WERI-Rb-1 (cell line): ENCODE measurements around the gene TSC22D1.

Source experiments
- DNase-seq: peaks from one replicate; pipeline ENCODE4 v3.0.0-alpha.2; 2020
- H3K27ac ChIP-seq: fragments of 250-450 bp; sonication (Bioruptor Pico); 2 replicates; pipeline ENCODE4 v1.5.1; 2020; ENCODE audit warnings: mild to moderate bottlenecking, moderate library complexity
- H3K27me3 ChIP-seq: fragments of 250-450 bp; sonication (Bioruptor Pico); 2 replicates; pipeline ENCODE4 v1.5.1; 2021; ENCODE audit warnings: mild to moderate bottlenecking, low read depth, moderate library complexity; ENCODE audit not compliant: insufficient read depth, severe bottlenecking
- H3K36me3 ChIP-seq: fragments of 250-450 bp; sonication (Bioruptor Pico); 2 replicates; pipeline ENCODE4 v1.5.1; 2020; ENCODE audit warnings: mild to moderate bottlenecking, moderate library complexity
- H3K4me3 ChIP-seq: 2 replicates; pipeline ENCODE4 v1.5.1; 2011; ENCODE audit warnings: low read depth, mild to moderate bottlenecking, control low read depth, low read length
- H3K9me3 ChIP-seq: fragments of 250-450 bp; sonication (Bioruptor Pico); 2 replicates; pipeline ENCODE4 v1.5.1; 2021; ENCODE audit warnings: mild to moderate bottlenecking, moderate library complexity; ENCODE audit not compliant: severe bottlenecking
- TF ChIP-seq, protein P1 (sequence below): IDR thresholded peaks from 2 replicates; pipeline ENCODE4 v1.5.1; 2011; ENCODE audit warnings: low read depth, mild to moderate bottlenecking, control low read depth, inconsistent platforms, low read length

Gene TSC22D1

GRCh38 chr13:44439452-44440024 lies 136.6 kb downstream of the TSC22D1 start:
- TF ChIP-seq, protein P1, sequence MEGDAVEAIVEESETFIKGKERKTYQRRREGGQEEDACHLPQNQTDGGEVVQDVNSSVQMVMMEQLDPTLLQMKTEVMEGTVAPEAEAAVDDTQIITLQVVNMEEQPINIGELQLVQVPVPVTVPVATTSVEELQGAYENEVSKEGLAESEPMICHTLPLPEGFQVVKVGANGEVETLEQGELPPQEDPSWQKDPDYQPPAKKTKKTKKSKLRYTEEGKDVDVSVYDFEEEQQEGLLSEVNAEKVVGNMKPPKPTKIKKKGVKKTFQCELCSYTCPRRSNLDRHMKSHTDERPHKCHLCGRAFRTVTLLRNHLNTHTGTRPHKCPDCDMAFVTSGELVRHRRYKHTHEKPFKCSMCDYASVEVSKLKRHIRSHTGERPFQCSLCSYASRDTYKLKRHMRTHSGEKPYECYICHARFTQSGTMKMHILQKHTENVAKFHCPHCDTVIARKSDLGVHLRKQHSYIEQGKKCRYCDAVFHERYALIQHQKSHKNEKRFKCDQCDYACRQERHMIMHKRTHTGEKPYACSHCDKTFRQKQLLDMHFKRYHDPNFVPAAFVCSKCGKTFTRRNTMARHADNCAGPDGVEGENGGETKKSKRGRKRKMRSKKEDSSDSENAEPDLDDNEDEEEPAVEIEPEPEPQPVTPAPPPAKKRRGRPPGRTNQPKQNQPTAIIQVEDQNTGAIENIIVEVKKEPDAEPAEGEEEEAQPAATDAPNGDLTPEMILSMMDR, result no peak
- H3K27ac ChIP-seq, result no peak overlapping the region
- H3K36me3 ChIP-seq, result peaks cover 3% of the 10 kb centered on the region
- no peak overlapping the region for H3K4me3 ChIP-seq
- no peak for DNase-seq
- H3K9me3 ChIP-seq, result no peaks in the 10 kb centered on the region
- H3K27me3 ChIP-seq, result no peaks in the 10 kb centered on the region

- TF ChIP-seq, protein P1, result no peak
- Histone ChIP-seq H3K27me3 (no peaks in the 10 kb centered on the region), H3K9me3 (no peaks in the 10 kb centered on the region), H3K36me3 (peaks cover 16% of the 10 kb centered on the region), H3K4me3 (no peak overlapping the region), H3K27ac (no peak overlapping the region)
- no peak for DNase-seq
Observed at GRCh38 chr13:44438234-44438579, 137.9 kb downstream of the TSC22D1 start.

GRCh38 chr13:44437356-44438233 lies 138.5 kb downstream of the TSC22D1 start:
- no peak for DNase-seq
- Histone ChIP-seq H3K9me3 (no peaks in the 10 kb centered on the region), H3K36me3 (peaks cover 22% of the 10 kb centered on the region), H3K27me3 (no peaks in the 10 kb centered on the region), H3K27ac (peak overlapping the region; percentile 97), H3K4me3 (peak overlapping the region; percentile 40)
- TF ChIP-seq, protein P1, result no peak

DNA sequence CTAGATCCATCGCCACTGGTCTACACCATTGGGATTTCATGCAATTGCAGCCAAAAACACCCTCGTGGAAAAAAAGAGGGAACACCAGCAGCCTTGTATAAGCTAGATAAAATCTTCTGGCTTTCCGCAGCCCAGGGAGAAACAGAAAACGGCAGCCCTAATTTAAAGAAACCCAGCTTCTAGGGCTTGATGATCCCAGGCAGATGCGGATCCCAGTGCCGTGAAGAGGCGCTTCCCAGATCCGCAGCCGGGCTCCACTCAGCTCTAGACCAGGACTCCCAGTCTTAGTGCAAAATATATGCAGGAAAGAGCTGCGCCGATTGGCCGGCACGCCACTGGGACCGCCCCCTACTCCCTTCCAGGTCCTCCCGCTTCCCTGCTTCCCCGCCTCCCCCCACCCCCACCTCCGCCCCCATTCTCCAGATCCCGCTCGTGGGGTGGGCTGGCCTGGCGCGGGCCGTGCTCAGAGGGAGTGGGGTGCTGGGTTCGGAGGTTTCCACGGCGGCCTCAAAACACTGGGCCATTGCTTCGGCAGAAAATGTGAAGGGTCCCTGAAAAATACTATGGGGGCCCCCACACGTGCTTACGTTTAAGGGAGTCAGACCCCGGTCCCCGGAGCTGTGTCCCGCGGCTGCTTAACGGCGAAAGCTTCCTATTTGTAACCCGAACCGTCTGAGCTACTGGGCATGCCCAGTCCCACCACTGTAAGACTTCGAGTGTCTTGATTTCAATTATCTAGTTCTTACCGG lies 139.4 kb downstream of the TSC22D1 start:
- Histone ChIP-seq H3K27ac (peak overlapping the region; percentile 97), H3K4me3 (peak overlapping the region; percentile 66), H3K36me3 (peaks cover 22% of the 10 kb centered on the region), H3K27me3 (no peaks in the 10 kb centered on the region), H3K9me3 (no peaks in the 10 kb centered on the region)
- DNase-seq, result peak; percentile 96
- TF ChIP-seq, protein P1, result no peak

GRCh38 chr13:44435919-44436510 lies 140.1 kb downstream of the TSC22D1 start:
- Histone ChIP-seq H3K27me3 (no peaks in the 10 kb centered on the region), H3K36me3 (peaks cover 22% of the 10 kb centered on the region), H3K9me3 (no peaks in the 10 kb centered on the region), H3K27ac (peak overlapping the region; percentile 97), H3K4me3 (peak overlapping the region; percentile 66)
- no peak for DNase-seq
- TF ChIP-seq, protein P1, result no peak
